ENCODE data around the gene ACSL3.

DNA sequence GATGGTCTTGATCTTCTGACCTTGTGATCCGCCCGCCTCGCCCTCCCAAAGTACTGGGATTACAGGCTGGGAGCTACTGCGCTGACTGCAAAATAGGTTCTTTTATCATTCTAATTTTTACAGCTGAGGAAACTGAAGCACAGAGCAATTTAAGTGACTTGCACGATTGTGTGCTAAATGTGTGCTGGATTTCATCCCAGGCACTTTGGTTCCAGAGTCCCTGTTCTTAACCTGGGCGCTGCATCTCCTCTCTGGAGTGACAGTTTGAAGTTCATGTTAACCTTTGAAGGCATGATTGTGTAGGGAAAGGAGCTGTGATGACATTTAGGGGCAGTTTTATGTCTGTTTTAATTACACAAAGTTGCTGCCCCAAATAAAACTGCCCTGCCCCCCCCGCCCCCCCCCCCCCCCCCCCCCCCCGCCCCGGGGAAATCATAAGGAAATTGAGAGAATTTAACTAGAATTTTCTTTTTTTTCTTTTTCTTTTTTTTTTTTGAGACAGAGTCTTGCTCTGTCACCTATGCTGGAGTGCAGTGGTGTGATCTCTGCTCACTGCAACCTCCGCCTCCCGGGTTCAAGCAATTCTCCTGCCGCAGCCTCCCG, 5.6 kb downstream of the ACSL3 start:
- TF ChIP-seq POLR2AphosphoS5 (IDR thresholded peaks at IDR 0.05) = no peak
- no peak for TF ChIP-seq EP300 (conservative IDR thresholded peaks at IDR 0.05; ENCODE audit: poor library complexity, severe bottlenecking)
- TF ChIP-seq, protein P1, sequence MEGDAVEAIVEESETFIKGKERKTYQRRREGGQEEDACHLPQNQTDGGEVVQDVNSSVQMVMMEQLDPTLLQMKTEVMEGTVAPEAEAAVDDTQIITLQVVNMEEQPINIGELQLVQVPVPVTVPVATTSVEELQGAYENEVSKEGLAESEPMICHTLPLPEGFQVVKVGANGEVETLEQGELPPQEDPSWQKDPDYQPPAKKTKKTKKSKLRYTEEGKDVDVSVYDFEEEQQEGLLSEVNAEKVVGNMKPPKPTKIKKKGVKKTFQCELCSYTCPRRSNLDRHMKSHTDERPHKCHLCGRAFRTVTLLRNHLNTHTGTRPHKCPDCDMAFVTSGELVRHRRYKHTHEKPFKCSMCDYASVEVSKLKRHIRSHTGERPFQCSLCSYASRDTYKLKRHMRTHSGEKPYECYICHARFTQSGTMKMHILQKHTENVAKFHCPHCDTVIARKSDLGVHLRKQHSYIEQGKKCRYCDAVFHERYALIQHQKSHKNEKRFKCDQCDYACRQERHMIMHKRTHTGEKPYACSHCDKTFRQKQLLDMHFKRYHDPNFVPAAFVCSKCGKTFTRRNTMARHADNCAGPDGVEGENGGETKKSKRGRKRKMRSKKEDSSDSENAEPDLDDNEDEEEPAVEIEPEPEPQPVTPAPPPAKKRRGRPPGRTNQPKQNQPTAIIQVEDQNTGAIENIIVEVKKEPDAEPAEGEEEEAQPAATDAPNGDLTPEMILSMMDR (IDR thresholded peaks at IDR 0.05; ENCODE audit: poor library complexity, severe bottlenecking) = no peak
- TF ChIP-seq, protein P2, sequence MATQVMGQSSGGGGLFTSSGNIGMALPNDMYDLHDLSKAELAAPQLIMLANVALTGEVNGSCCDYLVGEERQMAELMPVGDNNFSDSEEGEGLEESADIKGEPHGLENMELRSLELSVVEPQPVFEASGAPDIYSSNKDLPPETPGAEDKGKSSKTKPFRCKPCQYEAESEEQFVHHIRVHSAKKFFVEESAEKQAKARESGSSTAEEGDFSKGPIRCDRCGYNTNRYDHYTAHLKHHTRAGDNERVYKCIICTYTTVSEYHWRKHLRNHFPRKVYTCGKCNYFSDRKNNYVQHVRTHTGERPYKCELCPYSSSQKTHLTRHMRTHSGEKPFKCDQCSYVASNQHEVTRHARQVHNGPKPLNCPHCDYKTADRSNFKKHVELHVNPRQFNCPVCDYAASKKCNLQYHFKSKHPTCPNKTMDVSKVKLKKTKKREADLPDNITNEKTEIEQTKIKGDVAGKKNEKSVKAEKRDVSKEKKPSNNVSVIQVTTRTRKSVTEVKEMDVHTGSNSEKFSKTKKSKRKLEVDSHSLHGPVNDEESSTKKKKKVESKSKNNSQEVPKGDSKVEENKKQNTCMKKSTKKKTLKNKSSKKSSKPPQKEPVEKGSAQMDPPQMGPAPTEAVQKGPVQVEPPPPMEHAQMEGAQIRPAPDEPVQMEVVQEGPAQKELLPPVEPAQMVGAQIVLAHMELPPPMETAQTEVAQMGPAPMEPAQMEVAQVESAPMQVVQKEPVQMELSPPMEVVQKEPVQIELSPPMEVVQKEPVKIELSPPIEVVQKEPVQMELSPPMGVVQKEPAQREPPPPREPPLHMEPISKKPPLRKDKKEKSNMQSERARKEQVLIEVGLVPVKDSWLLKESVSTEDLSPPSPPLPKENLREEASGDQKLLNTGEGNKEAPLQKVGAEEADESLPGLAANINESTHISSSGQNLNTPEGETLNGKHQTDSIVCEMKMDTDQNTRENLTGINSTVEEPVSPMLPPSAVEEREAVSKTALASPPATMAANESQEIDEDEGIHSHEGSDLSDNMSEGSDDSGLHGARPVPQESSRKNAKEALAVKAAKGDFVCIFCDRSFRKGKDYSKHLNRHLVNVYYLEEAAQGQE (IDR thresholded peaks at IDR 0.05; ENCODE audit: borderline replicate concordance) = no peak
- TF ChIP-seq SMC3 (conservative IDR thresholded peaks at IDR 0.05; ENCODE audit: poor library complexity) = no peak

Measured in neural cell (in vitro differentiated cells).